ENCODE measurements around the gene MARF1. TPM values are rescaled to one million over a fixed set of nuclear protein-coding genes. Genes with fewer than 3 reads are reported as not detected.
"Not testable (repeated sequence)": the region's sequence is repeated elsewhere in the genome, so short reads cannot be mapped to it uniquely, and the experiment has no call there.

Gene MARF1
- total RNA-seq, 2 experiments from 2014 or later, result 79.9 to 101 TPM

DNA sequence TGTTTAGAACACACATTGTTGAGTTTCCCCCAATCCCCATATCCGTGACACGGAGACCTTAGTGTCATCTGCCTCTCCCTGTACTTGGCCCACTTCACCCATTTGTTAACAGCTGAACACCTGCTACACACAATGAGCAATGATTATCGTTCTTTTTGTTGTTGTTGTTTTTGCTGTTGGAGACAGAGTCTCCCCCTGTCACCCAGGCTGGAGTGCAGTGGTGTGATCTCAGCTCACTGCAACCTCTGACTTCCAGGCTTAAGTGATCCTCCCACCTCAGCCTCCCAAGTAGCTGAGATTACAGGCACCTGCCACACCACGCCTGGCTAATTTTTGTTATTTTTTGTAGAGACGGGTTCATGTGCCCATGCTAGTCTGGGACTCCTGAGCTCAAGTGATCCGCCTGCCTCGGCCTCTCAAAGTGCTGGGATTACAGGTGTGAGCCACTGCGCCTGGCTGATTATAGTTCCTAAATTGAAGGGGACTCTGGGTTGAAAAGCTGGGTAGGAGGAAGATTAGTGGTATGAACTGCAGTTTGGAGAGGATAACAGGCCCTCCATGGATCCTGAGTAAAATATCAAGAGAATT lies 28.7 kb upstream of the MARF1 start:
- POLR2A ChIA-PET, result no interaction called here
- DNase-seq, result no peak
- Mint-ChIP-seq H3K9me3 (no peaks in the 10 kb centered on the region), H3K27ac (peak overlapping the region; percentile 94), H3K36me3 (ENCODE audit: low read depth) (peaks cover 78% of the 10 kb centered on the region), H3K4me3 (peak overlapping the region; percentile 36), H3K27me3 (no peaks in the 10 kb centered on the region), H3K4me1 (peaks cover 61% of the 10 kb centered on the region)
- CTCF ChIA-PET, result interaction anchor here (1.0 to 1.9 kb wide), 4 partner anchors 10 to 28 kb away, joined by 3 to 5 read pairs (median 4); partner anchors contain the start of gene MARF1

DNA sequence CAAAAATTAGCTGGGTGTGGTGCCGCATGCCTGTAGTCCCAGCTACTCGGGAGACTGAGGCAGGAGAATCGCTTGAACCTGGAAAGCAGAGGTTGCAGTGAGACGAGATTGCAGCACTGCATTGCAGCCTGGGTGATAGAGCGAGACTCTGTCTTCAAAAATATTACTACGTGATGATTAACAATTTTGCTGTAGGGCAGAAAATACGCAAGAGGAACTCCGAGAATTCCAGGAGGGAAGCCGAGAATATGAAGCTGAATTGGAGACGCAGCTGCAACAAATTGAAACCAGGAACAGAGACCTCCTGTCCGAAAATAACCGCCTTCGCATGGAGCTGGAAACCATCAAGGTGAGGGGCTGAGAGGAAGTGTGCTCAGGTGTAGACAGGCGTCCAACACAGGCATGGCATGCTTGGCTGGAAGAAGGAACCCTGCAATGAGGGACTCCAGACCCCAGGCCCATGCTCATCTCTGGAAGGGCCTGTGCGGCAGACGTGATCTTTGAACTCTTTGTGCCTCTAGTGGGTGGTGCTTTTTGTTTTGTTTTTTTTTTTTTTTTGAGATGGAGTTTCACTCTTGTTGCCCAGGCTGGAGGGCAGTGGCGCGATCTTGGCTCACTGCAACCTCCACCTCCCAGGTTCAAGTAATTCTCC lies 24.3 kb upstream of the MARF1 start:
- POLR2A ChIA-PET, result no interaction called here
- H3K4me3 Mint-ChIP-seq, result no peak overlapping the region
- no peak for DNase-seq
- H3K36me3 Mint-ChIP-seq (ENCODE audit: low read depth), result peaks cover 69% of the 10 kb centered on the region
- H3K4me1 Mint-ChIP-seq, result peaks cover 29% of the 10 kb centered on the region
- CTCF ChIA-PET, result interaction anchor here (0.6 to 1.2 kb wide), 3 partner anchors 9 to 25 kb away, joined by 3 read pairs; no protein-coding TSS in a partner anchor
- no peaks in the 10 kb centered on the region for H3K9me3 Mint-ChIP-seq
- H3K27me3 Mint-ChIP-seq, result no peaks in the 10 kb centered on the region
- peak overlapping the region; percentile 62 for H3K27ac Mint-ChIP-seq

DNA sequence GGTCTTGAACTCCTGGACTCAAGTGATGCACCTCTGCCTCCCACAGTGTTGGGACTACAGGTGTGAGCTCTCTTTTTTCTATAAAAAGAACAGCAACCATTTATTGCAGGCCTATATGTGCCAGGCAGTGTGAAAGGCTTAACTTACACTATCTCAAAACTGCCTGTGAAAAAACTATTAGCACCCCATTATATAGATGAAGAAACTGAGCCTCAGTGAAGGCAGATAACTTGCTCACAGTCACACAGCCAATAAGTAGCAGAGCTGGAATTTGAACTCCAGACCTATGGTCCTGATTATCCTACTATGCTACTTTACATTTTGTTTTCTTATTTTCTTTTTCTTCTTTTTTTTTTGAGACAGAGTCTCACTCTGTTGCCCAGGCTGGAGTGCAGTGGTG lies 22.2 kb upstream of the MARF1 start:
- POLR2A ChIA-PET, result no interaction called here
- Mint-ChIP-seq H3K36me3 (ENCODE audit: low read depth) (peaks cover 71% of the 10 kb centered on the region), H3K4me1 (peaks cover 23% of the 10 kb centered on the region), H3K9me3 (no peaks in the 10 kb centered on the region), H3K4me3 (no peak overlapping the region), H3K27ac (no peak overlapping the region), H3K27me3 (no peaks in the 10 kb centered on the region)
- CTCF ChIA-PET, result interaction anchor here (1.2 kb wide), 1 partner anchor 18 kb away, joined by 4 read pairs; no protein-coding TSS in a partner anchor
- DNase-seq, result no peak

DNA sequence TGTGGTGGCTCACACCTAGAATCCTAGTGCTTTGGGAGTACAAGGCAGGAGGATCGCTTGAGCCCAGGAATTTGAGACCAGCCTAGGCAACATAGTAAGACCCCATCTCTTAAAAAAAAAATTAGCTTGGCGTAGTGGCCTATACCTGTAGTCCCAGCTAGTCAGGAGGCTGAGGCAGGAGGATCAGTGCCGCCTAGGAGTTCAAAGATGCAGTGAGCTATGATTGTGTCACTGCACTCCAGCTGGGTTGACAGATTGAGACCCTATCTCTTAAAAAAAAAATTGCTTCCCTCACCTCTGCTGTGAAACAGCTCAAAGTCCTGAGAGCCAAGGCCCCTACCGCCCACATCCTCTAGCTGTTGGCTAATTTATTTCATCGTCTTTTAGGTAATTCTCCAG lies 17.2 kb upstream of the MARF1 start:
- H3K27ac Mint-ChIP-seq, result peak overlapping the region; percentile 55
- CTCF ChIA-PET, result interaction anchor here (2.5 kb wide), 1 partner anchor 18 kb away, joined by 12 read pairs; the partner anchor contains the start of gene MARF1
- H3K4me3 Mint-ChIP-seq, result no peak overlapping the region
- POLR2A ChIA-PET, result no interaction called here
- peaks cover 45% of the 10 kb centered on the region for H3K4me1 Mint-ChIP-seq
- no peaks in the 10 kb centered on the region for H3K9me3 Mint-ChIP-seq
- DNase-seq, result no peak
- H3K36me3 Mint-ChIP-seq (ENCODE audit: low read depth), result peaks cover 56% of the 10 kb centered on the region
- no peaks in the 10 kb centered on the region for H3K27me3 Mint-ChIP-seq

DNA sequence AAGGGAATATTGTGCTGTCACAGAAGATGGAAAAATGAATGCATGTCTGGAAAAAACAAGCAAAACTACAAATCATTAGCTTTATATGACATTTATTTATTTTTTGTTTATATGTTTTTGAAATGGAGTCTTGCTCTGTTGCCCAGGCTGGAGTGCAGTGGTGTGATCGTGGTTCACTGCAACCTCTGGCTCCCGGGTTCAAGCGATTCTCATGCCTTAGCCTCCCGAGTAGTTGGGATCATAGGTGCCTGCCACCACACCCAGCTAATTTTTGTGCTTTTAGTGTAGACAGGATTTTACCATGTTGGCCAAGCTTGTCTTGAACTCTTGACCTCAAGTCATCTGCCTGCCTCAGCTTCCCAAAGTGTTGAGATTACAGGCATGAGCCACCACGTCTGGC lies 15.6 kb upstream of the MARF1 start:
- Mint-ChIP-seq H3K4me3 (peak overlapping the region; percentile 45), H3K36me3 (ENCODE audit: low read depth) (peaks cover 54% of the 10 kb centered on the region), H3K27ac (peak overlapping the region; percentile 93), H3K4me1 (peaks cover 48% of the 10 kb centered on the region), H3K9me3 (no peaks in the 10 kb centered on the region), H3K27me3 (no peaks in the 10 kb centered on the region)
- ChIA-PET CTCF (interaction anchor here (0.8 to 2.5 kb wide), 3 partner anchors 11 to 23 kb away, joined by 4 to 12 read pairs (median 4); partner anchors contain the start of gene MARF1), POLR2A (no interaction called here)
- no peak for DNase-seq

DNA sequence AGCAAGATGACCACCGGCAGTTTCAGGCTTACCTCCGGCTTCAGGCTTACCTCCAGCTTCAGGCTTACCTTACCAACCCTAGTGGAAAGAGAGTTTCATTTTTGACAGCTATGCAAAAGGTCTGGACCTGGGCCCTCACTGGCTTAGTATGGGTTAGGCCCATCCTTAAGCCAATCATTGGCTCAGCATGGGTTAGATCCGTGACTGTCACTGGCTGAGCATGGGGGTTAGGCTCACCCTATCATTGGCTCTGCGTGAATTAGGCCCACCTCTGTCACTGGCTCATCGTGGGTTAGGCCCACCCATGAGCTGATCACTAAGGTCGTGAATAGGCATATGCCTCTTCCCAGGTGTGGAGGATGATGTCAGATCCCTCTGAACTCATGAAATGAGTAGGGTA lies 15.2 kb upstream of the MARF1 start:
- ChIA-PET POLR2A (no interaction called here), CTCF (interaction anchor here (0.8 to 2.5 kb wide), 2 partner anchors 16 to 22 kb away, joined by 4 to 12 read pairs; partner anchors contain the start of gene MARF1)
- Mint-ChIP-seq H3K9me3 (no peaks in the 10 kb centered on the region), H3K27ac (peak overlapping the region; percentile 81), H3K4me3 (no peak overlapping the region), H3K4me1 (peaks cover 51% of the 10 kb centered on the region), H3K36me3 (ENCODE audit: low read depth) (peaks cover 54% of the 10 kb centered on the region), H3K27me3 (no peaks in the 10 kb centered on the region)
- DNase-seq, result no peak

DNA sequence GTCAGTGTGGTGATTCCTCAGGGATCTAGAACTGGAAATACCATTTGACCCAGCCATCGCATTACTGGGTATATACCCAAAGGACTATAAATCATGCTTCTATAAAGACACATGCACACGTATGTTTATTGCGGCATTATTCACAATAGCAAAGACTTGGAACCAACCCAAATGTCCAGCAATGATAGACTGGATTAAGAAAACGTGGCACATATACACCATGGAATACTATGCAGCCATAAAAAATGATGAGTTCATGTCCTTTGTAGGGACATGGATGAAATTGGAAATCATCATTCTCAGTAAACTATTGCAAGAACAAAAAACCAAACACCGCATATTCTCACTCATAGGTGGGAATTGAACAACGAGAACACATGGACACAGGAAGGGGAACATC lies 12.6 kb upstream of the MARF1 start:
- Mint-ChIP-seq H3K4me1 (peaks cover 54% of the 10 kb centered on the region), H3K36me3 (ENCODE audit: low read depth) (peaks cover 50% of the 10 kb centered on the region)
- H3K27ac Mint-ChIP-seq, DNase-seq, H3K27me3 Mint-ChIP-seq, POLR2A ChIA-PET, CTCF ChIA-PET, H3K9me3 Mint-ChIP-seq, H3K4me3 Mint-ChIP-seq: not testable (repeated sequence)

DNA sequence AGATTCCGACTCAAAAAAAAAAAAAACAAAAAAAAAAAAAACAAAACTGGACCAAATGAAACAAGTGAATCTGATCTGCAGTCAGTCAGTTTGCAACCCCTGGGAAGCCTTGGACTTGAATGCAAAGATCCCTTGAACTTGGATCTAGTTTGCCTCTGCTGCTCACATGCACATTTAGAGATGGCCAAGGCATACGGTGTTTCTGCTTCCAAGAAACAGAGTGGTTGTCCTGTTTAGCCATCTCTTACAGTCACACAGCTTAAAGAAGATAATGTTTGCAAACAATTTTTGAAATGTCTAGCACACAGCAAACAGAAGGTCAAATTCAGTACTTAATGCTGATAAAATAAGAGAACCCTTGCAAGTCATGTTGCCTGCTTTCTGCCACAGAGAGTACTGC lies 11.6 kb upstream of the MARF1 start:
- ChIA-PET POLR2A (no interaction called here), CTCF (interaction anchor here (0.6 kb wide), 1 partner anchor 102 kb away, joined by 3 read pairs; no protein-coding TSS in a partner anchor)
- Mint-ChIP-seq H3K9me3 (no peaks in the 10 kb centered on the region), H3K4me1 (peaks cover 48% of the 10 kb centered on the region), H3K4me3 (no peak overlapping the region), H3K27me3 (no peaks in the 10 kb centered on the region), H3K27ac (no peak overlapping the region), H3K36me3 (ENCODE audit: low read depth) (peaks cover 46% of the 10 kb centered on the region)
- no peak for DNase-seq

DNA sequence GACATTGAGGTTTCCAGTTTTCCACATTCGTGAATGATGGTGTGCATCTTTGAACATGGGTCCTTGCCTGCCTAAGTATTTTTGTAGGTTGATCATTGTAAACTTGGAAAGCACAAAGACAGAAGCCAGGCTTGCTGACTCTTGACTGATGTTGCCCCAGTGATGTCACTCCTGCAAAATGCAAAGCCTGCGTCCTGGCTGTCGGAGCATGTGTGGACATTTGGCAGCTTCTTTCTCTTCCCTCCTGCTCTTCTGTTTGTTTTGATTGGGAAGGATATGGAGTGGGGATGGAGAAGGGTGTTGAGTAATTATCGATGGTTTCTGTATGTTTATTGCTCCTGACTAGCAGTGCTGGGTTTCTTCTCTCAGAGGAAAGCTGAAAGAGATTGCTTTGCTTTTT lies 10.3 kb upstream of the MARF1 start:
- POLR2A ChIA-PET, result no interaction called here

DNA sequence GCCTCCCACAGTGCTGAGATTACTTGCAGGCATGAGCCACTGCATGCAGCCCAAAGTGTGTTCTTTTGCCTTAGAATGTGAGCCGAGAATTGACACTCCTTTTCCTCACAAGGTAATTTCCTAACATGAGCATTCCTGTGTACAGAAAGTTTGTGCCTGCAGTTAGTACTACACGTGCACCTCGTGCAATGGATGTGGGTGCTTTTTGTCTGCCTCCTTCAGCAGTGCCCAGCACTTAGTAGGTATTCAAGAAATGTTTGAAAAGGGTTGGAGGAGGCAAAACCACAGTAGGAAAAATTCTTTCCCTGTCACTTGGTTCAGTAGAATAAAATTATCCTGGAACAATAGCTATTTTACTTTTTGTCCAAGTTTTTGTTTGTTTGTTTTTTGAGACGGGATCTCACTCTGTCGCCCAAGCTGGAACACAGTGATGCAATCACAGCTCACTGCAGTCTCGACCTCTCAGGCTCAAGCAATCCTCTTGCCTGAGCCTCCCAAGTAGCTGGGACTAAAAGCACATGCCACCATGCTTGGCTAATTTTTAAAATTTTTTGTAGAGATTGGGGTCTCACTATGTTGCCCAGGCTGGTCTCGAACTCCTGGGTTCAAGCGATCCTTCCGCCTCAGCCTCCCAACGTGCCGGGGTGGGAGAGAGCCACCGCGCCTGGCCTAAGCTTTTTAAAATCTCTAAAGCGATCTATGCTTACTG lies 9.5 kb upstream of the MARF1 start:
- Mint-ChIP-seq H3K27ac (peak overlapping the region; percentile 25), H3K9me3 (no peaks in the 10 kb centered on the region), H3K4me3 (peak overlapping the region; percentile 93), H3K36me3 (ENCODE audit: low read depth) (peaks cover 36% of the 10 kb centered on the region), H3K27me3 (no peaks in the 10 kb centered on the region), H3K4me1 (peaks cover 34% of the 10 kb centered on the region)
- CTCF ChIA-PET, result interaction anchor here (1.4 to 1.6 kb wide), 2 partner anchors 8 to 10 kb away, joined by 4 to 6 read pairs; partner anchors contain the start of gene MARF1
- DNase-seq, result no peak
- POLR2A ChIA-PET, result no interaction called here

More for the DNA sequence above, 10.3 kb upstream of the MARF1 start:
- no peak overlapping the region for H3K27ac Mint-ChIP-seq
- no peaks in the 10 kb centered on the region for H3K9me3 Mint-ChIP-seq
- H3K4me1 Mint-ChIP-seq, result peaks cover 41% of the 10 kb centered on the region
- CTCF ChIA-PET, result interaction anchor here (0.6 to 1.6 kb wide), 4 partner anchors 9 to 19 kb away, joined by 3 to 6 read pairs (median 4); partner anchors contain the start of gene MARF1
- no peaks in the 10 kb centered on the region for H3K27me3 Mint-ChIP-seq
- peaks cover 41% of the 10 kb centered on the region for H3K36me3 Mint-ChIP-seq (ENCODE audit: low read depth)
- peak overlapping the region; percentile 93 for H3K4me3 Mint-ChIP-seq
- no peak for DNase-seq

DNA sequence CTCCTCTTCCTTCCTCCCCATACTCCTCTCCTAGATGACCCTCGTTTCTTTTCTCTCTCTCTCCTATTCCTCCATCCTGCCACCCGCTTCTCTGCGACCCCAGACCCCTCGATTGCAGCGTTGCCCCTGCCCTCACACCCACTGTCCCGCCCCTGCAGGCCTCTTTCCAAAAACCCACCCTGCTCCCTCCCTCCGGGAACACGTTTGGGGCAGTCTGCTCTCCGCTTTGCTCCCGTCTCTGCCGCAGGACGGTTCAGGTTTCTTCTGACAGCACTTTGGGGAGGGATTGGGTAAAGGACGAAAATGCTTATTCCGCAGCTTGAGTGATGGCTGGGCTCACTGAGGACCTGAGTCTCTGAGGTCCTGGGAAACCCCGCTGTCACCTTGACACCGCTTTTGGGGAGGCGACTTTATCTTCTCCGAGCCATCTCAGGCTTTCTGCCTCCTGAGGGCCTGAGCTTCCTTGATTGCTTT lies 7.8 kb upstream of the MARF1 start:
- ChIA-PET POLR2A (no interaction called here), CTCF (interaction anchor here (0.8 kb wide), 1 partner anchor 9 kb away, joined by 3 read pairs; no protein-coding TSS in a partner anchor)
- peaks cover 27% of the 10 kb centered on the region for H3K4me1 Mint-ChIP-seq
- H3K4me3 Mint-ChIP-seq, result peak overlapping the region; percentile 93
- no peaks in the 10 kb centered on the region for H3K27me3 Mint-ChIP-seq
- H3K9me3 Mint-ChIP-seq, result no peaks in the 10 kb centered on the region
- H3K36me3 Mint-ChIP-seq (ENCODE audit: low read depth), result peaks cover 27% of the 10 kb centered on the region
- DNase-seq, result peak; percentile 42
- H3K27ac Mint-ChIP-seq, result peak overlapping the region; percentile 98

DNA sequence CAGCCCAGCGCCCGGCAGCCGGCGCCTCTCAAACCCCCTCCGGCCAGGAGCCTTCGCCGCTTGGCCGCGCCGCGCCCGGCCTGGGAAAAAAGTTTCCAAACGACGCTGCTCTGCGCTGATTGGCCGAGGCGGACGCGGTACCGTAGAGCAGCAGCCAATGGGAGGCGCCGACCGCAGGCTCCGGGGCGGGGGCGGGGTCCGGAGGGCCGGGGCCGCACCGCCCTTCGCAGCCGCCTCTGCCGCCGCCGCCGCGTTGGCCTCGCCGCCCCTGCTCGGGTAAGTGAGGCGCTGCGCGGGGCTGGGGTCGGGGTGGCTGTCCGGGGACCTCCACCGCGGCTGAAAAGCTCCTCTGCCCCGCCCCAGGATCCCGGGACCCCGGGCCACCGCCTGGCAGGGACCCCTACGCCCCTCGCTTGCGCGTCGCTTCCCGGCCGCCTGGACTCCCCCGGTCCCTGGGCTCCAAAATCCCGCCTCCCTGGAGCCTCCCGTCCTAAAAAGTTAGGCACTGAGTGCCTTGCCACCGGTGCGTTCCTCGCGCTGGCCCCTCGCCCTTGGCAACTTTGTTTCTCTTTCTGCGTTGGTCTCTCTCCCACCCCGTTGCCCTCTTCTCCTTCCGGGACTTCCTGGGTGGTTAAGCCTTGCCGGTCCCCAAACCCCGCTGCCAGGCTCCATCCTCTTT lies 7.2 kb upstream of the MARF1 start, which contains the start of gene NDE1:
TSS of gene NDE1 (plus strand) at position 227 of the 679 bp plus-strand sequence. CDS start 14,534 bp downstream, outside the sequence.
- peaks cover 27% of the 10 kb centered on the region for H3K4me1 Mint-ChIP-seq
- no peaks in the 10 kb centered on the region for H3K9me3 Mint-ChIP-seq
- peak within 1 kb of the TSS; percentile 93 for H3K4me3 Mint-ChIP-seq
- ChIA-PET POLR2A (no interaction called here), CTCF (no interaction called here)
- peak within 1 kb of the TSS; percentile 98 for H3K27ac Mint-ChIP-seq
- peaks cover 24% of the 10 kb centered on the region for H3K36me3 Mint-ChIP-seq (ENCODE audit: low read depth)
- peak; percentile 89 for DNase-seq
- no peaks in the 10 kb centered on the region for H3K27me3 Mint-ChIP-seq

Data from activated CD4-positive, alpha-beta T cell treated with anti-CD3 and anti-CD28 coated beads, Interleukin-2, amount 10 ng/mL, durations not matched to agents 7 days and 5 days (primary cell).